Stimulated activated CD4-positive, alpha-beta T cell treated with anti-CD3 and anti-CD28 coated beads, TNF-alpha, amount 100 ng/mL, for 48 hours (primary cell): ENCODE results near the gene RIPPLY3.
"Not testable (repeated sequence)": the region's sequence is repeated elsewhere in the genome, so short reads cannot be mapped to it uniquely, and the experiment has no call there.

Experiments used
- DNase-seq, 3 donors: peaks; one replicate each; pipeline ENCODE4 v3.0.0-alpha.2; 2020; ENCODE audit warnings: low read depth in 3 of 3

RIPPLY3 gene

DNA sequence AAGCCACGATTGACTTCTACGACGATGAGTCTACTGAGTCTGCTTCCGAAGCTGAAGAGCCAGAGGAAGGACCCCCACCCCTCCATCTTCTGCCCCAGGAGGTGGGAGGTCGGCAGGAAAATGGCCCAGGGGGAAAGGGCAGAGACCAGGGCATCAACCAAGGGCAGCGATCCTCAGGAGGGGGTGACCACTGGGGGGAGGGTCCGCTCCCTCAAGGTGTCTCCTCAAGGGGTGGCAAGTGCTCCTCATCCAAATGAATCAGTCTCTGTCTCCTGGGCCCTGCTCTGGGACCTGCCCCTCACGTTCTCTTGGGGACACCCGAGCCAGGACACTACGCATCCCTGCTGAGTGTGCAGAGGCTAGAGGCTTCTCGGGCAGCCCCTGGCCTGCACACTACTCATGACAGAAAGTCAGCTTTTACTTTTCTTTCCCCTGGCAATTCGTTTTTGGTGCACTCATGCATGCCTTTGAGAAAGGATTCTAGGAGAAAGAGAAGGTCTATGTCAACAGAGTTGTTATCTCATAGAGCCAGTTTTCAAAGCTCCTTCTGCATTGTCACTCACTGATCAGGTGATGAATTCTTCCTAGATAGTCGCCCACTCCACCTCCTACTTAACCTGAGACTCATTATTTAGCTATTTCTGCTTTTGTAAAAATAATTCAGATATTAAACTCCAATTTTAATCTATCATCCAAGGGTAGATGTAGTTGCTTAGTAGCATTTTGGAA is 11.6 kb downstream of the RIPPLY3 start:
- no peak for DNase-seq

DNA sequence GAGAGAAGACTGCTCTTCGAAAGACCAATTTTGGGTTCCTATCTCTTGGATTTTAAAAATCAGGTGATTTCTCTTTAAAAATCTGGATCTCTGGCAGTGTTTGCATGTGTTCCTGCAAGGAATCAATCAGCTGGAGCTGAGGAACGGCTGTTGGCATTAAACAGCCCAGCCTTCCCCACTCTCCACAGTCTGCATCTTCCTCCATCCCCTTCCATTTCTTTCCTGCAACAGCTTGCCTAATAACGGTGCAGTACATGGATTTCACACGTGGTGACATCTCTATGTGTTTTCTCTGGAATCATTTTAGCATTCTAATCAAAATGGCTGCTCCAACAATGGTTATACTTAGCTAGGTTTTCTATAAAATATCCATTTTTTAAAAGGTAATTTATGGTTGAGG is 20.0 kb downstream of the RIPPLY3 start:
- DNase-seq: no peak

DNA sequence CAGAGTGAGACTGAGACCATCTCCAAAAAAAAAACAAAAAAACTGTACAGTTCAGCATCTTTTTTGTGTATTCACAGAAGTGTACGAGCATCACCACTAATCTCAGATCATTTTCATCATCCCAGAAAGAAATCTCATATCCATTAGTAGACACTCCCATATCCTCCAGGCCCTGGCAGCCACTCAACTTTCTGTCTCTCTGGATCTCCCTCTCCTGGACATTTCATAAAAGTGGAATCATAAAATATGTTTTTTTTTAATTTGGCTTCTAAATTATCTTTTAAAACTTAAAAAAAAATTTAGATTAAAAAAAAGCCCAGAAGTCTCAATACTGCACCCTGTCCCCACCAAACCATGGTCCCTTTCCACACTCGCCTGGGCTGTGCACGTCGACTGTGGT is 22.1 kb downstream of the RIPPLY3 start:
- no peak for DNase-seq

DNA sequence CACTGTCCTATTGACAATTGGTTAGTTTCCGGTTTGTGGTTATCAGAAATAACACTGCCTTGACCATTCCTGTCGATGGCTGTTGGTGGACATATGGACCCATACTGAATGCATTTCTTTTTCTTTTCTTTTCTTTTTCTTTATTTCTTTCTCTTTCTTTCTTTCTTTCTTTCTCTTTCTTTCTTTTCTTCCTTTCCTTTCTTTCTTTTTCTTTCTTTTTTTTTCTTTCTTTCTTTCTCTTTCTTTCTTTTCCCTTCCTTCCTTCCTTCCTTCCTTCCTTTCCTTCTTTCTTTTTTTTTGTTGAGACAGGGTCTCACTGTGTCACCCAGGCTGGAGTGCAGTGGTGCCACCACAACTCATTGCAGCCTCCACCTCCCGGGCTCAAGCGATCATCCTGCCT is 24.4 kb downstream of the RIPPLY3 start:
- no peak for DNase-seq

DNA sequence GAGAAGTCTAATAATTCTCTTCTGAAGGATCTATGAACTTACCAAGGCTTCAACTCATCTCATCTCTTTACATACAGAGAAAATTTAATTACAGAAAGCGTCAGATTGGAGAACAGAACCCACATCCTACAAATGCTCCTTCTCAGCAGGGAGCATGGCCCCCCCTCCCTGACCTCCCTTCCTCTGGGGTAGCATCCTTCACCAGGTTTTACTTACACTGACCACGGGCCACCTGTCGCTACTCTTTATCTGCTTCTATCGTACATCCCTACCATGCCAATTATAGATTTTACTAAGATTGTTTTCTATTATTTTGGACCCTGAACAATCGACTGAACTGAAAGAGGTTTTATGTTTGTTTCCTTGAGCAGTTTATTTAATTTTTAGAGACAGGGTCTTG is 25.8 kb downstream of the RIPPLY3 start:
- DNase-seq: no peak

DNA sequence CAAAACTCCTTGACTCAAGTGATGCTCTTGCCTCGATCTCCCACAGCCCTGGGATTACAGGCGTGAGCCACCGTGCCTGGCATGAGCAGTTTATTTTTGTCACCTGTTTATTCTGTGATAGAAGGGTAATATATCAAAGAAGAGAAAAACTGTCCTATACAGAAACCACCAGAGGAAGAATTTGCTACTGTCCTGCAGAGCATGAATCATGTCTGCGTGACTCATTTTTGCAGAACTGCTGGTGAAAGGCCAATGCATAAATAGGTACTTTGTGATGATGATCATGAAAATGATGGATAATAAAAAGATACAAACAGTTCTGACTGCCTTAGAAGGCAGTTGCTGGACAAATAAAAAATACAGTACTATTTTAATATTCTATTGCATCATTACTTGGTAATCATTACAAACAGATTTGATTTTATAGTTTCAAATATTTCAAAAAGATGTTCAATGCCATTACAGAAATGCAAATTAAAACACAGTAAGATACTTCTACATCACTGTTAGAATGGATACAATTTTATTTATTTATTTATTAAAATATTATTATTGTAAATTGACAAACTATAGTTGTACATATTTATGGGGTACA is 26.5 kb downstream of the RIPPLY3 start:
- DNase-seq: no peak

DNA sequence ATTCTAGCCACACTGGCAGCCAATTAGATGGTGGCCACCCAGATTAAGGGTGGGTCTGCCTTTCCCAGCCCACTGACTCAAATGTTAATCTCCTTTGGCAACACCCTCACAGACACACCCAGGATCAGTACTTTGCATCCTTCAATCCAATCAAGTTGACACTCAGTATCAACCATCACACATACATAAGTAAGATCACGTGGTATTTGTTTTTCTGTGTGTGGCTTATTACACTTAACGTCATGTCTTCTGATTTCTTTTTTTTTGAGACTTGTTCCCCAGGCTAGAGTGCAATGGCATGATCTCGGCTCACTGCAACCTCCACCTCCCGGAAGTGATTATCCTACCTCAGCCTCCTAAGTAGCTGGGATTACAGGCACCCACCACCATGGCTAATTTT is 27.9 kb downstream of the RIPPLY3 start:
- not testable (repeated sequence) for DNase-seq

DNA sequence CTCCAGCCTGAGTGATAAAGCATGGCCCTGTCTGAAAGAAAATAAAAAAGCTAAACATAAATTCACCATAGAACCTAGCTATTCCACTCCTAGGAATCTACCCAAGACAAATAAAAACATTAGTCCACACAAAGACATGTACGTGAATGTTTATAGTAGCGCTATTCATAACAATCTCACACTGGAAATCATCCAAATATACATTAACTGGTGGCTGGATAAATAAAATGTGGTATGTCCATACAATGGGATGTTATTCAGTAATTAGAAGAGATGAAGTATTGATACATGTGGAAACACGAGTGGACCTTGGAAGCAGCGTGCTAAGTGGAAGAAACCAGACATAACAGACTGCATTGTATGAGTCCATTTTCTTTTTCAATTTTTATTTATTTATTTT is 29.7 kb downstream of the RIPPLY3 start:
- no peak for DNase-seq

DNA sequence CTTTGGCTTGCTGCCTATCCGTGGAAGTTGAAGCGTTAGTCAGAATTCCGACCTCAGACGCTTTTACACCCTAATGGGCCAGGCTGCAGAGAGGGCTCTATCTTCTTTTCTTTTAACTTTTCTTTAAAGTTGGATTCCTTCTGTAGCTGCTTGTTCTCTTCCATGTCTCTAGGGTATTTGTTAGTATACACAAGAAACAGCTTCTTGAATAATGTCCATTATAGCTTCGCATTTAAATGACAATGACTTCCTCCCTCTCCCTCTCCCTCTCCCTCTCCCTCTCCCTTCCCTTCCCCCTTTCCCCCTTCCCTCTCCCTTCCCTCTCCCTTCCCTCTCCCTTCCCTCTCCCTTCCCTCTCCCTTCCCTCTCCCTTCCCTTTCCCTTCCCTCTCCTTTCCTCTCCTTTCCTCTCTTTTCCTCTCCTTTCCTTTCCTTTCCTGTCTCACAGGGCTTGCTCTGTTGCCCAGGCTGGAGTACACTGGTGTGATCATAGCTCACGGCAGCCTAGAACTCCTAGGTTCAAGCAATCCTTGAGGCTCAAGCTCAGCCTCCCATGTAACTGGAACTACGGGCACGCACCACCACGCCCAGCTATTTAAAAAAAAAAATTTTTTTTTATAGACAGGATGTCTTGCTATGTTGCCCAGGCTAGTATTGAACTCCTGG is 33.0 kb downstream of the RIPPLY3 start:
- DNase-seq: no peak

DNA sequence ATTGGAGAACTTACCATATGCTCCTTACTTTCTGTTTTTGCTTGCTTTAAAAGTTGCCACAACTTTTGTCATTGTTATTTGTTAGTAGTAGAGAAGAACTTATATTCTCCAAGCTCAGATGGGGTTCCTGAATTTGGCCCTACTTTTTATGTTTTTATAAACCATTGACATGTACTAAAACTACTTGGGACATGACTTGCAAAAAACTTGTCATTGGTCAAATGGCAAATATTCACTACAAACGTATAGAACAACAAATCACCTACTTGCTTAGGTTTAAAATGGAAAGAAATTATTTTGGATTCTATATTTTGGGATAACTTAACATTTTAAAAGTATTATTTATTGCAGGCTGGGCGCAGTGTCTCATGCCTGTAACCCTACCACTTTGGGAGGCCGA is 33.7 kb downstream of the RIPPLY3 start:
- no peak for DNase-seq

DNA sequence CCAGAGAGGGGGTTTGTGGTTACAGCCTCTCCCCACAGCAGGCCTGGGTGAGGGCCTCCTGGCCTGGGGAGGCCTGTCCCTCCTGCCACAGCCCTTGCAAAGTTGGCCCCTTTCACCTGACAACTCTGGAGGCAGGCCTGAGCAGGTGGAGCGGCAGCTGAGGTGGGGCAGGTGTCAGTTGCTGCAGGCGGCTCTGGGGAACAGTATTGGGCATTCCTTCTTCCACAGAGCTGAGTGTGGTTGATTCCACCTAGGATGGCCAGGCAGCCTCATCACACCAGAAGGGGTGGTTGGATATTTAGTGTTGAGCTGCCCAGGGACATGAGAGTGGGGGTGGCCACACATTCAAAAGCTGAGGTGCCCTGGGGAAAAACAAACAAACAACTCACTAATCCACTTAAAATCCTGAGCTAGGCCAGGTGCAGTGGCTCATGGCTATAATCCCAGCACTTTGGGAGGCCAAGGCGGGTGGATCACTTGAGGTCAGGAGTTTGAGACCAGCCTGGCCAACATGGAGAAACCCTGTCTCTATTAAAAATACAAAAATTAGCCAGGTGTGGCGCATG is 35.3 kb downstream of the RIPPLY3 start:
- no peak for DNase-seq

DNA sequence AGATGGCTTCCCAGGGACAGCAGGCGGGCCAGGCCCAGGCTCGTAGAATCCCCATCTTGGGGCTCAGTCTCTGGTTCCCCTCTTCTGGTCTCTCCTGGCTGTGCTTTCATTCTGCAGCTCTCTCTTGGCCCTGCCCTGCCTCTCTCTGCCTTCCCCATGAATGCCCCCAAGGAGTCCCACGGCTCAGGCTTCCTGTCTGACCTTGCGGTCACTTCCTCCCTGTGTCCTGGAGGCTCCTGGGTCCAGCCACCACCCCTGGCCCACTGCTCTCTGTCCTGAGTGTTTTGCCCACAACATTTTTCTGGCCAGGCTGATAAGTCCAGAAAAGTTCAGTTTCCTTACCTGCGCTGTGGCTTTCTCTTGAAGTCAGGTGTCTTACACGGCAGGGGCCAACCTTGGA is 37.3 kb downstream of the RIPPLY3 start:
- no peak for DNase-seq

DNA sequence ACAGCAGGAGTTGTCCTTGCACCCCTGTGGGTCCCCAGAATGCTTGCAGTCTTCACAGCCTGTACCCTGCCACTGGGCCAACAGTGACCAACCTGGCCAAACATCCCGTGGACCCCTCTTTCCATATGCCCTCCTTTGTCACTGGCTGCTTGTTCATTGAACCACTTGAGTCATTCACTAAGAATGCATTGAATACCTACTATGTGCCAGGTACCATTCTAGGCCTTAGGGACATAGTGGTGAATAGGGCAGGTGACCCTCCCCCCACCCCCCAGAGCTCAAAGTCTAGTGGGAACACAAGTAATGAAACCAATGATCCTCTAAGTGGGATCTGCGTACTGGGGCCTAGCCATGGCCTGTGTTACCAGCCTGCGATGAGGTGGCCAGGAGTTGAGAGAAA is 38.1 kb downstream of the RIPPLY3 start:
- DNase-seq: no peak

DNA sequence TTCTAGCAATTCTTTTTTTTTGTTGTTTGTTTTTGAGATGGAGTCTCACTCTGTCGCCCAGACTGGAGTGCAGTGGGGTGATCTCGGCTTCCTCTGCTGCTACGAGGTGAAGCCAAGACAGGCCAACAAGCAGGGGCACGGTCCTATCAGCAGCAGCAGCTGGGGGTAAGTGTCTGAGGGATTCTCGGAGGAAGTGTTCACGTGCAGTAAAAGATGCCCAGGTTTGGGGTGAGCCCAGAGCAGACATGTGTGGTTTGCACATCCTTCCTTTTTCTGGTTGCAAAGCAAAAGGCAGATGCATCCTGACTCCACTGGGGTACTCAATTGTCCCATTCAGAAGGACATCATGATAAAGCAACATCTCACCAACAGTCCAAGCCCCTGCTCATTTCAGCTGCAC is 38.6 kb downstream of the RIPPLY3 start:
- DNase-seq: no peak

DNA sequence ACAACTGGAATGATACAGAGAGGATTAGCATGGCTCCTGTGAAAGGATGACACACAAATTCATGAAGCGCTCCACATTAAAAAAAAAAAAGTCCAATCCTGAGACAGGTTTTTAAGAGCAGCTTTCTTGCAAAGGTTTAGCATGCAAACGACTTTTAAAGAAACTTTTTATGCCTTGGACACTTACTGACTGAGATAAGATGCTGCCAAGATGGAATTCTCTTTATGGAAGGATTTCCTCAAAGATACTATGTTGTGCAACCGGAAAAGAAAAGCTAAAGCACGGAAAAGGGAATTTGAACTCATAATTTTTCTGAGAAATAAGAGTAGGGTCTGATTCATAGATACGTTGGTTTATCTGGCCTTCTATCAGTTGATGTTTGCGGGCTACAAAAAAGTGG is 39.1 kb downstream of the RIPPLY3 start:
- DNase-seq: no peak

DNA sequence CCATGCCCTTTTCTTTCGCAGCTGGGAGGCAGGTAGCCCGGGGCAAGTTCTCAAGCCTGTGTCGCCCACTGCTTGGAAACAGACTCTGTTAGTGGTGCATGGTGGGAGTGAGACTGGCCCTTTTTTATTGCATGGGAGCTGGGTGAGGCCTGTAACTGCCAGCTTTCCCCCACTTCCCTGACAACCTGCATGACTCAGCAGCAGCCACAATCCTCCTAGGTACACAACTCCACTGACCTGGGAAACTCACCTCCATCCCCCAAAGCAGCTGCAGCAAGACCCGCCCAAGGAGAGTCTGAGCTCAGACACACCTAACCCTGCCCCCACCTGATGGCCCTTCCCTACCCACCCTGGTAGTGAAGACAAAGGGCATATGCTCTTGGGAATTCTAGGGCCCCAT is 40.6 kb downstream of the RIPPLY3 start:
- no peak for DNase-seq

DNA sequence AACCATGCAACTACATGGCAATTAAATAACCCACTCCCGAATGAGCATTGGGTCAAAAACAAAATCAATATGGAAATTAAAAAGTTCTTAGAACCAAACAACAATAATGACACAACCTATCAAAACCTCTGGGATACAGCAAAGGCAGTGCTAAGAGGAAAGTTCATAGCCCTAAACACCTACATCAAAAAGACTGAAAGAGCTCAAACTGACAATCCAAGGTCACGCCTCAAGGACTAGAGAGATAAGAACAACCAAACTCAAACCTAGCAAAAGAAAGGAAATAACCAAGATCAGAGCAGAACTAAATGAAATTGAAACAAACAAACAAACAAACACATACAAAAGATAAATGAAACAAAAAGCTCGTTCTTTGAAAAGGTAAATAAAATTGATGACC is 43.2 kb downstream of the RIPPLY3 start:
- DNase-seq: not testable (repeated sequence)

DNA sequence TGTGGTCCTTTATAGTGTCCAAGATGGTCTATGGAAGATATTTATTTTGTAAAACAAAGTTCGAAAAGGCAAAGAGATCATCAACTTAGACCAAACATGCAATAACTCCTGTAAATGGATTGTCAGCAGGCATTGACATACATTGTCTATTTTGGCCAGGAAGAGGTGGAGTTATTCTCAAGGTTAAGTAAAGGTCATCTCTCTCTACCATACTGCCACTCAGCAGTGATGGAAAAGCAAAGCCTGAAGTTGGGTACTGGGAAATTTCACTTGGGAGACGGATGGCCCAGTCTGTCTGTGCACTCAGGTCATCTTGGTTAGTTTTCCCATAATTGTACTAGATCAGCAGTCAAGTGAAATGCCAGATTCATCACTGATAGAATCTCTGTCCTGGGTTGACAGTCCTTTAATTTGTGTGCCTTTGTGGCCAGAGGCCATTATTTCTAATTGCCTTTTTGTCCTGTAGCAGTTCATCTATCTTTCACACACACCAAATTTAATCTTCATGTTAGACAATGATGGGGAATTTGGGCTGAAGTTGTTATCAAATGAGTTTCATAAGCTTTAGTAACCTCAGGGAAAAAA is 48.9 kb downstream of the RIPPLY3 start:
- DNase-seq: no peak

DNA sequence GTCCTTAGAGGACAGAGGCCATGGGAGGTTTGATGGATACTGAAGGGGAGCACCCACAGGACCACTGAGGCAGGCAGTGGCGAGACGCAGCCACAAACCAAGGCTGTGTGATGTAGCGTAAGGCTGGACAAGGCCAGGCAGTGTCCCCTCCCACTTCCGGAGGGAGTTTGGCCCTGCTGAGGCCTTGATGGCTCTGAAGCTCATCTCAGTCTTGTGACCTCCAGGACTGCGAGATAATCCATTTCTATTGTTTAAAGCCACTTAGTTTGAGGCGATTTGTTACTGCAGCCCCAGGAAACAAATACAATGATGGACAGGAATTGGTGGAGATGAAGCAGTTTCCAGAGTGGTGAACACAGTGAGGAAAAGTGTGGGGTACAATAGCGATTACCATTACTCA is 51.1 kb downstream of the RIPPLY3 start:
- DNase-seq: no peak

DNA sequence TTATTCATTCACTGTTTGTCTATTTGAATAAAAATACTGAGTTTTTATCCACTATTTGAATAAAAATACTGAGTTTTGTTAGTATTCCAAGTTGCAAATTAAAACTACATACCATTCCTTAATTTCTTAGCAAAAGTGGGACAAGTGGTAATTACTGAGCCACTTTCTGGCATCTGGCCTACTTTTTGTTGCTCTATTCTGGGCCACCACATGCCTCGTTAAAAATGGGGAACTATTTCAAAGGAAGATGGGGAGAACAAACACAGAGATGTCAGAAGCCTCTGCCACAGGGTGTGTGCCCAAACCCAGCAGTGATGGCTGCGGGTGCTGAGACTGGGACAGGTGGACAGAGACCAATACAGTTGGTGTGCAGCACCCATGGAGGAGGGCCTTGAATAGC is 51.8 kb downstream of the RIPPLY3 start:
- DNase-seq: no peak

DNA sequence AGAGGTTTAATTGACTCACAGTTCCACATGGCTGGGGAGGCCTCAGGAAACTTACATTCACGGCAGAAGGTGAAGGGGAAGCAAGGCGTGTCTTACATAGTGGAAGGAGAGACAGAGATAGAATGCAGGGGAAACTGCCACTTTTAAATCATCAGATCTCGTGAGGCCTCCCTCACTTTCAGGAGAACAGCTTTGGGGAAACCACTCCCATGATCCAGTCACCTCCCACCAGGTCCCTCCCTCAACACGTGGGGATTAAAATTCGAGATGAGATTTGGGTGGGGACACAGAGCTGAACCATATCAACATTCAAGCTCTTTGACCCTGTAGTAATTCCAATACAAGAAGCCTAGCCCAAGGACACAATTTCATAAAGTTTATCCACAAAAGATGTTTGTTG is 52.7 kb downstream of the RIPPLY3 start:
- no peak for DNase-seq

DNA sequence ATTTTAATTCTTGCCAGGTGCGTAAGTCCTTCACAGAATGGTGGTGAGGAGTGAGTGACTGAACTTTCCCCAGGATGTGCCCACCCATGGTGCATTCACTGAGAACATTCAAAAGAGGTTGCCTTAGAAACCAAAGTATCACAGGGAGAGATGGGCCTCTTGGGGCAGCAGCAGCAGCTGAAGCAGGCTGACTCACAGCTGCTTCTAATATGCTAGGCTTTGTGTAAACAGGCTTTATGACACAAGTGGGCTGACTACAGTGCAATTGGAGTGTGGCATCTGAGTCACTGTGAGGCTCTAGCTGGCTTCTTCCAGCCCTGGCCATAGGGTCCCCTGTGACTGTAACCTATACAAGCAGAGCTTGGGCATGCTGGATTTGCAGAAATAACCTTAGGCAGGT is 53.8 kb downstream of the RIPPLY3 start:
- DNase-seq: peak in 1 of 3 donors; percentile 21
